AG09319 (cell line): ENCODE results near the gene SEPTIN12.
"Not testable (repeated sequence)": the region's sequence is repeated elsewhere in the genome, so short reads cannot be mapped to it uniquely, and the experiment has no call there.

ENCODE experiments used
- DNase-seq: peaks from one replicate; pipeline ENCODE4 v3.0.0-alpha.2; 2010; ENCODE audit warnings: low read depth; ENCODE audit errors: extremely low read depth
- CTCF ChIP-seq: IDR thresholded peaks from 2 replicates; pipeline ENCODE4 v1.5.1; 2011; ENCODE audit warnings: low read depth, mild to moderate bottlenecking, inconsistent platforms, low read length, moderate library complexity

SEPTIN12 gene

DNA sequence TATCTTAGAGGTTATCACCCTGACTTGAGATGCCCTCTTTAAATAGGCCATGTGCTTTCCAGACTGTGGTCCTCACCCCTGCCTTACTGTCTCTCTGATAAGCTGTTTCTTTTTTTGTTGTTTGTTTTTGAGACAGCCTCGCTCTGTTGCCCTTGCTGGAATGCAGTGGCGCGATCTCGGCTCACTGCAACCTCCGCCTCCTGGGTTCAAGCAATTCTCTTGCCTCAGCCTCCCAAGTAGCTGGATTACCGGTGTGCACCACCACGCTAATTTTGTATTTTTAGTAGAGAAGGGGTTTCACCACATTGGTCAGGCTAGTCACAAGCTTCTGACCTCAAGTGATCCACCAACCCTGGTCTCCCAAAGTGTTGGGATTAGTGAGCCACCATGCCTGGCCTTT lies 765 bp upstream of the SEPTIN12 start:
- TF ChIP-seq CTCF: no peak
- DNase-seq: no peak

- DNase-seq: no peak
- TF ChIP-seq CTCF: no peak
Measured at GRCh38 chr16:4788489-4788889, 344 bp upstream of the SEPTIN12 start.

DNA sequence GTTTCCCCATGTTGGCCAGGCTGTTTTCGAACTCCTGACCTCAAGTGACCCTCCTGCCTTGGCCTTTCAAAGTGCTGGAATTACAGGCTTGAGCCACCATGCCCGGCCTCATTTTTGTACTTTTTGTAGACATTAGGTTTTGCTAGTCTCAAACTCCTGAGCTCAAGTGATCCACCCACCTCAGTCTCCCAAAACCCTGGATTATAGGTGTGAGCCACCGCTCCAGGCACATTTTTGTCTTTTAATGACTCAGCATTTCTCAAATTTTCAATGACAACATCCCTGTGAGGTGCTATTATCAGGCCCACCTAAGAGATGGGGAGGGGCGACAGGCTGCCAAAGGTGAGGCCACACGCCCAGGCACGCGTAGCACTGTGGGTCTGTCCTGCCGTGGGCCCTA lies 1.1 kb downstream of the SEPTIN12 start:
- TF ChIP-seq CTCF: no peak
- DNase-seq: no peak

DNA sequence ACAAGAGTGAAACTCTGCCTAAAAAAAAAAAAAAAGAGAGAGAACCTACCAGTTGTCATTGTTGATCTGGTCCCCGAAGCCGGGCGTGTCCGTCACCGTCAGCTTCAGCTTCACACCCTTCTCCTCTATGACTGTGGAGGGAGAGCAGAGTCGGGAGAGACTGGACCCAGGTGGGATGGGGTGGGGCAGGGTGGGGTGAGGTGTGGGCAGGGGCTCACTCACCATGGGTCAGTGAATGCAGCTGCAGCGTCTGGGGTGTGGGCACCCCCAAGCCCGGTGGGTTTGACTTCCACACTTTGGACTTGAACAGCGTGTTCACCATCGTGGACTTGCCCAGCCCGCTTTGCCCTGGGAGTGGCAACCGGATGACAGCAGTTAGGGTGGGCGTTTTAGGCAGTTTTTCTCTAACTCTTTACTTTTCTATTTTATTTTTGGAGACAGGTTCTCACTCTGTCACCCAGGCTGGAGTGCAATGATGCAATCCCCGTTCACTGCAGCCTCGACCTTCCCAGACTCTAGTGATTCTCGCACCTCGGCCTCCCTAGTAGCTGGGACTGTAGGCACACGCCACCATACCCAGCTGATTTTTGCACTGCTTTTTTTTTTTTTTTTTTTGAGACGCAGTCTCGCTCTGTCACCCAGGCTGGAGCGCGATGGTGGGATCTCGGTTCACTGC lies 2.2 kb downstream of the SEPTIN12 start:
- TF ChIP-seq CTCF: no peak
- no peak for DNase-seq

DNA sequence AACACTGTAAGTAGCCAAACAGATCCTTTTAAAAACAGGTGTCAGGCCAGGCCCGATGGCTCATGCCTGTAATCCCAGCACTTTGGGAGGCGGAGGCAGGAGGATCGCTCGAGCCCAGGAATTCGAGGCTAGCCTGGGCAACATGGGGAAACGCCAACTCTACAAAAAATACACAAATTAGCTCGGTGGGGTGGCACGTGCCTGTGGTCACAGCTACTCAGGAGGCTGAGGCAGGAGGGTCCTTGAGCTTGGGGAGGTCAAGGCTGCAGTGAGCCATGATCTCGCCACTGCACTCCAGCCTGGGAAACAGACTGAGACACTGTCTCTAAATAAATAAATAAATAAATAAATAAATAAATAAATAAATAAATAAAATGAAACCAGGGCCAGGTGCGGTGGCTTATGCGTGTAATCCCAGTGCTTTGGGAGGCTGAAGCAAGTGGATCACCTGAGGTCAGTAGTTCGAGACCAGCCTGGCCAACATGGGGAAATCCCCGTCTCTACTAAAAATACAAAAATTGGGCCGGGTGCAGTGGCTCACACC lies 3.6 kb downstream of the SEPTIN12 start:
- not testable (repeated sequence) for DNase-seq

- no peak for DNase-seq
- TF ChIP-seq CTCF: no peak
Measured at GRCh38 chr16:4783951-4784336, 4.2 kb downstream of the SEPTIN12 start.

GRCh38 chr16:4783251-4783950 lies 4.7 kb downstream of the SEPTIN12 start:
- TF ChIP-seq CTCF: no peak
- no peak for DNase-seq

GRCh38 chr16:4780235-4780634 lies 7.9 kb downstream of the SEPTIN12 start:
- no peak for TF ChIP-seq CTCF
- DNase-seq: no peak
